Measurements from ENCODE around the gene TRIM54.
"Not testable (repeated sequence)": the region's sequence is repeated elsewhere in the genome, so short reads cannot be mapped to it uniquely, and the experiment has no call there.

Gene TRIM54

DNA sequence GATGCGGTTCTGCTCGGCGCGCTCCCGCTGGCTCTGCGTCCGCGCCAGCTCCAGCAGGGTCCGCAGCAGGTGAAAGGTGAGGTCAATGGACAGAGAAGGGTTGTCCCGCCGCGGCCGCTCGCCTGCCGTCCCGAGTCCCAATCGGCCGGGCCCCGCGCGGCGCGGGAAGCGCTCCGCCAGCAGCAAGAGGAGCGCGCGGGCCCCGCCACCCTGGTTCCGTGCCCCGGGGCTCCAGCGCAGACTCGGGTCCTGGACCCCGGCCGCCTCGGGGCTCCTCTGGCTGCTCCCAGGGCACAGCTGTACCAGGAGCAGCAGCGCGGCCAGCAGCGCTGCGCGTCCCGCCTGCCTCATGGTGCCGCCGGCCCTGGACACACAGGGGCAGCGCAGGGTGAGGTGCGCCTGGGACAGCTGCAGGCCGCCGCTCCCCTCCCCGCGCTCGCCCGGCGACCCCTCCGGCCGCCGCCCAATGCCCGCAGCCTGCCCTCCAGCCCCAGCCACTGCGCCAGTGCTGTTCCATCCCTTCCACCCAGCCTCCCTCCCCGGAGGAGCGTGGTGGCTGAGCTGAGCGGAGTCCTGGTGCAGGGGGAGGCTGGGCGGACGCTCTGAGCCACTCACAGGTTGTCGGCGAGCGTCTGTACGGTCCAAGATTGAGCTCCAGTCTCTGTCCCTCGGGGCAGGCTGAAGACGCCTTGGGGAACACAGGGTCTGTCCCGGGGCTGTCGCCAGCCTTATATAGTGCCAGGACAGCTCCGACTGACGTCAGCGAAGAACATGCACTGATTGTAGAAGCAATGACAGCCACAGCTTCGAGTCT, 25.5 kb downstream of the TRIM54 start:
- Mint-ChIP-seq H3K27me3 (peaks cover 20% of the 10 kb centered on the region), H3K9me3 (no peaks in the 10 kb centered on the region), H3K4me3 (peak overlapping the region; percentile 35), H3K36me3 (ENCODE audit: low read depth) (peaks cover 24% of the 10 kb centered on the region), H3K4me1 (ENCODE audit: low read depth) (peaks cover 11% of the 10 kb centered on the region), H3K27ac (no peak overlapping the region)

DNA sequence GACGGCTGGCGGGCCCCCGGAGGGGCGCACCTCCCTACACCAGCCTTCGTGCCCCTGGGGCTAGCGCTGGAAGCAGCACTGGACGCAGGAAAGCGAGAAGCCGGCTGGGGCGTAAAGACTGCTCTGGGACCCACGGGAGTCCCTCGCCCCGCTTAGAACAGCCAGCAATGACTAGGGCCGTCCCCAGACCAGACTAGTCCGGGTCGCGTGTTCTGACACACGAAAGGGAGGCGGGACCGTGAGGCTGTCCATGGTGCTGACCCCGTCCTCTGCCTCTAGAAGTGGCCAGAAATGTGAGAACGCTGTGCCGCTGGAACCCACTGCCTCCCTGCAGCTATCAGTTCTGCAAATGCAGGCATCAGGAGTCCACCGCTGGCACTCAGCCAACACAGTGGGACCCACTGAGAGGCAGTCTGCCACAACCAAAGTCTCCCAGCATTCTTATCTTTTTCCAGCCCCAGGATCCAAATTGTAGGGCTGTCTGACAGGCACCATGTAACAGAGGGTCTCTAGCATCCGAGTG, 26.2 kb downstream of the TRIM54 start, which contains the start of gene UCN:
Gene UCN, minus strand, starts transcription at position 87 of the 523 bp plus-strand sequence. CDS start 550 bp downstream, outside the sequence.
- Mint-ChIP-seq H3K9me3 (no peaks in the 10 kb centered on the region), H3K4me3 (peak within 1 kb of the TSS; percentile 35), H3K4me1 (ENCODE audit: low read depth) (peaks cover 7% of the 10 kb centered on the region), H3K27ac (no peak within 1 kb of the TSS), H3K36me3 (ENCODE audit: low read depth) (peaks cover 24% of the 10 kb centered on the region), H3K27me3 (peaks cover 20% of the 10 kb centered on the region)

DNA sequence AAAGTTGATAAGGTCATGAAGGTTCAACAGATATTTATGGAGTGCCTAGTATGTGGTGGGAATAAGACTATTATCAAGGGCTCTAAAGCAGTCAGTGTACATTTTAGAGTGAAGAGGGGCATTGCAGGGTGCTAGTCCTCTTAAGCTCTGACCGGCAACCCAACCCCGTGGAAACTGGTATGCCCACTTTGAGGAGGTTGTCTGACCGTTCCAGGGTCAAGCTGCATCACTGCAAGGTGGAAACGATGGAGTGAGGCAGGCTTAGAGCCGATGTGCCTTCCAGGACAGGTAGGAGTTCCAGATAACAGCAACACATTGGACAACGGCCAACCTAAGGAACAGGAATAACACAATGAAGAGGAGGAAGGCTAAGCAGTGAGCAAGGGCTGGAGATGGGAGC, 27.4 kb downstream of the TRIM54 start:
- H3K36me3 Mint-ChIP-seq (ENCODE audit: low read depth), result peaks cover 24% of the 10 kb centered on the region

DNA sequence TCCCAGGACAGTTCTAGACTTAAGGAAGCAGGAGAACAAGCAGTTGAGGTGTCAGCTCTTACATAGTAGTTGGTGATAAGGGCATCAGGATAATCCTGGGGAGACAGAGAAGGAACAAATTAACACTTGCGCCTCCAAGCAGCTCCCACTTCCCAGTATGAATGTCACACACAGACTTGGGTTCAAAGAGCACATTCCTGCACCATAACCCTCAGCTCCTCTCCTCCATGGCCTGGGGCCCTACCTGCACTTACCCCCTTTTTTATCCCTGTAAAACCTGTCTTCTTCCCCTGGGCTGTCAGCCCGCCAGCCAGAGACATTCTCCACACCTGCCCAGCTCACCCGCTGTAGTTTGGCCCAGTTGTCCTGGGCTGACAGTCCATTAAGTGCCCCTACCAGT, 29.9 kb downstream of the TRIM54 start:
- no peak overlapping the region for H3K4me3 Mint-ChIP-seq
- no peak overlapping the region for H3K27ac Mint-ChIP-seq
- H3K9me3 Mint-ChIP-seq, result no peaks in the 10 kb centered on the region
- peaks cover 2% of the 10 kb centered on the region for H3K4me1 Mint-ChIP-seq (ENCODE audit: low read depth)
- H3K27me3 Mint-ChIP-seq, result peaks cover 2% of the 10 kb centered on the region
- H3K36me3 Mint-ChIP-seq (ENCODE audit: low read depth), result peaks cover 24% of the 10 kb centered on the region

More for the DNA sequence above, 27.4 kb downstream of the TRIM54 start:
- Mint-ChIP-seq H3K4me3 (no peak overlapping the region), H3K27ac (no peak overlapping the region), H3K27me3 (peaks cover 15% of the 10 kb centered on the region), H3K9me3 (no peaks in the 10 kb centered on the region), H3K4me1 (ENCODE audit: low read depth) (peaks cover 7% of the 10 kb centered on the region)

DNA sequence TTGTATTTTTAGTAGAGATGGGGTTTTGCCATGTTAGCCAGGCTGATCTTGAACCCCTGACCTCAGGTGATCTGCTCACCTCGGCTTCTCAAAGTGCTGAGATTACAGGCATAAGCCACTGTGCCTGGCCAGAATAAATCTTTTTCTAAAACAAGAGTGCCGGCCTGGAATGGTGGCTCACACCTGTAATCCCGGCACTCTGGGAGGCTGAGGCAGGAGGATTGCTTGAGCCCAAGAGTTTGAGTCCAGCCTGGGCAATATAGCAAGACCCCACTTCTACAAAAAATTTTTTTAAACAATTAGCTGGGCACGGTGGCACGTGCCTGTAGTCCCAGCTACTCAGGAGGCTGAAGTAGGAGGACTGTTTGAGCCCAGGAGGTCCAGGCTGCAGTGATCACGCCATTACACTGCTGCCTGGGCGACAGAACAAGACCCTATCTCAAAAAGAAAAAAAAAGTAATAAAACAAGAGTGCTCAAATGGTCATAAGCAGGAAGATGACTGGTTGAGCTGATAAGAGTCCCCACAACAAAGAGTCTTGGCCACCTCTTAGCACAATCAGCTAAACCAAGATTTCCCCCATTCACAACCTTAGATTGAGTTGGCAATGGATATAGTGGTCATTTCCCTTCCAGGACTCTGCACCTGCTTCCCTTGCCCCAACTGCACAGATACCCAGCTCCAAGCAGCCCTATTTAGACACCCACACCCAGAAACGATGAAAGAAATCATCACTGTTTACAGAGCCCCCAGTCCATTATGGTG, 31.8 kb downstream of the TRIM54 start:
- Mint-ChIP-seq H3K36me3 (ENCODE audit: low read depth) (peaks cover 19% of the 10 kb centered on the region), H3K9me3 (no peaks in the 10 kb centered on the region), H3K4me1 (ENCODE audit: low read depth) (no peaks in the 10 kb centered on the region), H3K4me3 (no peak overlapping the region), H3K27ac (no peak overlapping the region), H3K27me3 (no peaks in the 10 kb centered on the region)

DNA sequence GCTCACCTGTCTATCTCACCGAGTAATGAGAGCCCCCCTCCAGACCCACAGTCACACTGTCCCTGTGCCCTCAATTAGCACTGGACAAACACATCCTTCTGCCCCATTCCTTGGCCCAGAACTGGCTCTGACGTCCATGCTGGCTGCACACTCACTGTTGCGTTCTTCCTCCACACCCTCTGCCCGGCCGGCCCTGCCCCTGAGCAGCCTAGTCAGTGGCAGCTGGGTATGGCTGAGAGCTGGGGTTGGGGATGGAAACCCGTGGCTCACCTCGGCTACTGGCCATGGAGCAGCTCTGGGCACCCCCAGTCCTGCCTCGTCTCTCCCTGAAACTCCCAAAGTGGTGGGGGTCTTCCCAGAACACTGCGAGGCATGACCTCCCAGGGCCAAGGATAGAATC, 32.5 kb downstream of the TRIM54 start:
- H3K27ac Mint-ChIP-seq, result no peak overlapping the region

DNA sequence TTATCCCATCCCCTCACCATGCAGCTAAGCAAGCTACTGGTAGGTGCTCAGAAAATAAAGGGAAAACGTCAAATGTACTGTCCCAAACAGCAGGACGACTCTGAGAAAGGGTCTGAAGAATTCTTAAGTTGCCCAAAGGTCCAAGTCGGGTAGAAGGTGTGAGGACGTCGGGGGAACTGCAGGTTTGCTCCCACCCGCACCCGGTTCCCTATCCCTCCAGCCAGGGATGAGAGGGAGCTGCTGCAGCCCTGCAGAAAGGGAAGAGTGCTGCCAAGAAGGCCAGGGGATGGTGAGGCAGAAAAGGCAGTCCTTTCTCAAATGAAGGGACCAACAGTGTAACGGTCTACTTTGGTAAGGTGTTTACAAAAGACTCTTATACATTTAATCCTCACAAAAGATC, 32.9 kb downstream of the TRIM54 start:
- no peaks in the 10 kb centered on the region for H3K27me3 Mint-ChIP-seq
- peaks cover 12% of the 10 kb centered on the region for H3K36me3 Mint-ChIP-seq (ENCODE audit: low read depth)
- no peaks in the 10 kb centered on the region for H3K4me1 Mint-ChIP-seq (ENCODE audit: low read depth)
- H3K27ac Mint-ChIP-seq, result no peak overlapping the region
- H3K4me3 Mint-ChIP-seq, result no peak overlapping the region
- H3K9me3 Mint-ChIP-seq, result no peaks in the 10 kb centered on the region

More for the DNA sequence above, 32.5 kb downstream of the TRIM54 start:
- H3K4me3 Mint-ChIP-seq, result no peak overlapping the region
- H3K27me3 Mint-ChIP-seq, result no peaks in the 10 kb centered on the region
- H3K9me3 Mint-ChIP-seq, result no peaks in the 10 kb centered on the region
- peaks cover 15% of the 10 kb centered on the region for H3K36me3 Mint-ChIP-seq (ENCODE audit: low read depth)
- H3K4me1 Mint-ChIP-seq (ENCODE audit: low read depth), result no peaks in the 10 kb centered on the region

DNA sequence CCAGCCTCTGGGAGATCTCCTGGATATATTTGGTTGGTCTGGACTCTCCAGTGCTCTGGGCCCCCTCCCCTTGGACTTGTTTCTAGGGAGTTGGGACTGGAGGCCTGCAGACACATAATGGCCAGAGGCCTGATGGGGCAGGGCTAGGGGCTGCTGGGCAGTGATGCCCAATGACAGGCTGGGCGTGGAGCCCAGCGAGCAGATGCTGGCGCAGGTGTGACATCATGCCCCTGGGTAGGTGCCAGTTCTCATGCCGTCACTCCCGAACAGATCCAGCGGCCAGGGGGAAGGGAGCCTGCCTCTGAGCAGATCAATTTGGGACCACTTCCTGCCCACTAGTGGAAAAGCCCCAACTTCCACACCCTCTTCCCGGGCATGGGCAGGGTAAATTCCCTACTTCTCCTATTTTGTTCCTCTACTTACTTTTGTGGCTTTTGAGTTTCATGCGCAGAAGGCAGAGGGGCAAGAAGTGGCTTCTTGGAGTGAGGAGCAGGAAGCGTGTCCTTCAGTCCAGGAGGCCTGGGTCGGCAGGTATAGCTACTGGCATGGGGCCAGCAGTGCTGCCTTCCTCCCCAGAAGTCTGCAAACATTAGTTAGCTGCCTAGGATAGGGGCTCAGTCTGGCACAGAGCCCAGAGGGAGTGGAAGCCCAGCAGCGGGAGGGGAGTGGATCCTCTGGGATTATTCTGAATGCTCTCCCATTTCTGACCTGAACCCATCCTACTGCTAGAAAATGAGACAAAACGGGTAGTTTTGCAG, 34.6 kb downstream of the TRIM54 start:
- Mint-ChIP-seq H3K27ac (no peak overlapping the region), H3K9me3 (no peaks in the 10 kb centered on the region), H3K4me1 (ENCODE audit: low read depth) (peaks cover 9% of the 10 kb centered on the region), H3K27me3 (no peaks in the 10 kb centered on the region), H3K4me3 (no peak overlapping the region), H3K36me3 (ENCODE audit: low read depth) (peaks cover 9% of the 10 kb centered on the region)

DNA sequence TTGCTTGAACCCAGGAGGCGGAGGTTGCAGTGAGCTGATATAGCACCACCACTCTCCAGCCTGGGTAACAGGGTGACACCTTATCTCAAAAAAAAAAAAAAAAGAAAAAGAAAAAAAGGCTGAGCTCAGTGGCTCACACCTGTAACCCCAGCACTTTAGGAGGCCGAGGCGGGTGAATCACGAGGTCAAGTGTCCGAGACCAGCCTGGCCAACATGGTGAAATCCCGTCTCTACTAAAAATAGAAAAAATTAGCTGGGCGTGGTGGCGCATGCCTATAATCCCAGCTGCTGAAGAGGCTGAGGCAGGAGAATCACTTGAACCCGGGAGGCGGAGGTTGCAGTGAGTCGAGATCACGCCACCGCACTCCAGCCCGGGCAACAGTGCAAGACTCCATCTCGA, 37.6 kb downstream of the TRIM54 start:
- not testable (repeated sequence) for H3K4me3 Mint-ChIP-seq; H3K27ac Mint-ChIP-seq; H3K27me3 Mint-ChIP-seq; H3K36me3 Mint-ChIP-seq (ENCODE audit: low read depth); H3K9me3 Mint-ChIP-seq
- H3K4me1 Mint-ChIP-seq (ENCODE audit: low read depth), result peaks cover 25% of the 10 kb centered on the region

DNA sequence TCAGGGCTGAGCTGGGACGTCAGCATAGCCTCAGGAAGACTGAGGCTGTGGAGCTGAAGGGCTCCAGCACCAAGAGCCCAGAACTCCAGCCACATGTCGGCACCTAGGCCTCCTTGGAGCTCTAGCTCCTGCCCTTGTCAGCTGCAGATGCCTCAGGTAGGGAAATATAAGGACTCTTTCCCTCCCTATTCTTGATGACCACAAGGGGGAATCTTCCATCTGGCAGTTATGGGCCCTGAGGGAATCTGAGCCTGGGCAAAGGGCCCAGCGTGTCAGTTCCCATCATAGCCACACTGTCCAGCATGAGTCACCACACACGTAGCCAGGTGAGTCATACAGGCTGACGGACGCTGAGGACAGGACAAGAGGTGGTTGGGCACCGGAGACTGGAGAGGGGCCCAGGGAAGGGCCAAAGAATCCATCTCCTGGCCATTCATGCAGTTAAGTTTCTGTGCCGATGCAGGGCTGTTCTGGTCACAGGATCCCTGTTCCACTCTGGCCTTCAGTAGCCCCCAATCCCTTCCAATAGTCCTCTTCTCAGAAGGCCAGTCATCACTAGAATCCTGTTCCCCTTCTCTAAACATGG, 38.8 kb downstream of the TRIM54 start:
- Mint-ChIP-seq H3K9me3 (no peaks in the 10 kb centered on the region), H3K4me3 (peak overlapping the region; percentile 100), H3K27me3 (no peaks in the 10 kb centered on the region), H3K36me3 (ENCODE audit: low read depth) (peaks cover 10% of the 10 kb centered on the region), H3K27ac (no peak overlapping the region), H3K4me1 (ENCODE audit: low read depth) (peaks cover 25% of the 10 kb centered on the region)

DNA sequence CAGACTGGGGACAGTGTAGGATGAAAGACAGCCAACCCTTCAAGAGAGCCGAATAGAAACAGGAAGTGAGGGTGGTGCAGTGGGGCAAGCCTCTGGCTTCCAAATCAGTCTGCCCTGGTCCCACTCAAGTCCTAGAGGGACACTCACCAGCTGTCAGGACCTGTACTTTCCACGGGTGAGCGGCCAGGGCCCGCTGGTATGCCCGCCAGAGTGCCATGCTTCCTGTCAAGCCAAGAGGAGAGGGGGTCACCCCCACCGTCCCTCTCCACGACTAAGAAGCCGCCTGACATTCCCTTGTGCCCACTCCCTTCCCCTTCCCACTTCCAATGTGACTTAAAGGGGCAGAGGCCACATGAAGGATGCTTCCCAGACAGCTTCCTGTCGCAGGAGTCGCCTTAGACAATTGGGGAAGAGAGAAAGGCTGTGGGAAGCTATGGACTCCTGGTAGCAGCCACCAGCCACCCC, 40.1 kb downstream of the TRIM54 start:
- peak overlapping the region; percentile 99 for H3K27ac Mint-ChIP-seq
- no peaks in the 10 kb centered on the region for H3K9me3 Mint-ChIP-seq
- peaks cover 25% of the 10 kb centered on the region for H3K4me1 Mint-ChIP-seq (ENCODE audit: low read depth)
- H3K4me3 Mint-ChIP-seq, result peak overlapping the region; percentile 100
- H3K27me3 Mint-ChIP-seq, result no peaks in the 10 kb centered on the region
- peaks cover 22% of the 10 kb centered on the region for H3K36me3 Mint-ChIP-seq (ENCODE audit: low read depth)

DNA sequence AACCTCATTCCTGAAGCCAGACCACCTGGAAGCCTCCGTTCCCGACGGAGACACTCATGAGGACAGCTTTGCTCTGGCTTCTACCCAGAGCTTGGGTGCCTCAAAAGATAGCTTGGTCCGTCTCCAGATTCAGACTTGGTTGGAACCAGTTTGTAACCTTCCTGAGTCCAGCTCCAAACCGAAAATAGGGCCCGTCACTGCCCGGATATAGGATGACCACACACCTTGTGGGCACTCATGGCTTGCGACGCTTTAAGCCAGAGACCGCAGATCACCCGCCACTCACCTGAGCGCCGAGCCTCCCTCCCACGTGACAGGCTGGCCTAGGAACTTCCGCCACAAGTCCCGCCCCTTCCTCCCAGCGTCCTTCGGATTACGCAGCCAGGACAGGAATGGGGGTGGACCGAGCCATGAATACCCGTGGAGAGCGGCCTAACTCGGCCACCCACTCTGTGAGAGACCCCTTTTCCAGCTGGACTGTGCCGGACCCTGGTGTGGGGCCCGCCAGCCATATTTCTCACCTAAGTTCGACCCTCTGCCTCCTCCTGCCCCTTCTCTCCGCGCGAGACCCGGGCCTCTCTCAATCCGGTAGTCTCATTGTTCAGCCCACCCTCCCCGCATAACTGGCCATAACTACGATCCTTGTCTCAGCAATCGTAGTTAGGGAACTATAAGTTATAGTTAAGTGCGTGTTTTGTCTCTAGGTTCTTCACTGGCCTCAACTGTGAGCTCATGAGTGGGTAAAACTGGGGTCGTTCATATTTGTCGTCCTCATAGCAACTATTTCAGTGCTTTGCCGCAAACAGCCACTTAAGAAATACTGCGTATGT, 40.8 kb downstream of the TRIM54 start, which contains the start of gene MPV17:
Gene MPV17, minus strand, starts transcription at position 332 of the 830 bp plus-strand sequence. CDS start 580 bp downstream, outside the sequence.
- H3K36me3 Mint-ChIP-seq (ENCODE audit: low read depth), result peaks cover 25% of the 10 kb centered on the region
- peak within 1 kb of the TSS; percentile 100 for H3K4me3 Mint-ChIP-seq
- peaks cover 25% of the 10 kb centered on the region for H3K4me1 Mint-ChIP-seq (ENCODE audit: low read depth)
- H3K9me3 Mint-ChIP-seq, result no peaks in the 10 kb centered on the region
- no peaks in the 10 kb centered on the region for H3K27me3 Mint-ChIP-seq
- peak within 1 kb of the TSS; percentile 99 for H3K27ac Mint-ChIP-seq

DNA sequence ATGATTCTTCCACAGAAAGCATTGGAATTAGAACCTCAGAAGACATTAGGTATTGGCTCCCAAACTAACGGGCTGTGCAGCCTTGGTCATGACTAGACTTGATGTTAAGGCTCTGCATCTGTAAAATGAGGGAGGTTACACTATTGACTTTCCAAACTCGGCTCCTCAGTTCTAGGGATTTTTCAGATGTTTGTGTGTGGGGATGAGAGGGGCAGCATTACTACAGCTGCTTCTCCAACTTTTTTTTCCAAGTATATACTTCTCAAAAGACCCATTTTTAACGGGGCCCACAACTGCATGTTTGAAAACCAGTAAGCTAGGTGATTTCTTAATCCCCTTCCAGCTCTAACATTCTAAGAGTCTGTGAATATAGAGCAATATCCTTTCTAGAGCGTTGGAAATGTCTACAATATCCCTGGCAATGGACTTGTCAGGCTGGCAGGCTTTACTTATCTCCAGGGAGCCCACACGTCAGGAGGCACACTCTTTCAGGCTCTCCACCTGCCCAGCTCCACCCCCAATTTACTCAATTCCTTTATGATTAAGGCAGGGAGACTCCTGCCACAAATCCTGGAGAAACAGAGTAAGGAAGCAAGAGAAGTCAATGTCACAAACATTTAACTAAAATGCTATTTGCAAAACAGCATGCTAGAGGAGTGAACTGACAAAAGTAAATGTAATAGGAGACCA, 41.5 kb downstream of the TRIM54 start:
- Mint-ChIP-seq H3K9me3 (no peaks in the 10 kb centered on the region), H3K27me3 (no peaks in the 10 kb centered on the region), H3K27ac (peak overlapping the region; percentile 99), H3K4me3 (peak overlapping the region; percentile 100), H3K4me1 (ENCODE audit: low read depth) (peaks cover 25% of the 10 kb centered on the region), H3K36me3 (ENCODE audit: low read depth) (peaks cover 33% of the 10 kb centered on the region)

All from stimulated activated naive CD8-positive, alpha-beta T cell treated with anti-CD3 and anti-CD28 coated beads, Interleukin-15, Interleukin-2, amounts not matched to agents 100 ng/mL and 50 ng/mL, for 24 hours (primary cell).